ENCODE data around the gene GPATCH8.

- TF ChIP-seq CTCF (IDR thresholded peaks at IDR 0.05), result no peak
- no peak for TF ChIP-seq POLR2AphosphoS5 (IDR thresholded peaks at IDR 0.05; ENCODE audit: insufficient read depth in 1 of 2, low read depth in 1 of 2)
- no peak for TF ChIP-seq POLR2A (IDR thresholded peaks at IDR 0.05)
These were observed 58.5 kb downstream of the GPATCH8 start for GRCh38 chr17:44444735-44445105.
